SH-SY5Y (cell line): ENCODE results near the gene CSTPP1.

Source experiments
- GATA2 ChIP-seq: IDR thresholded peaks from 2 replicates; pipeline ENCODE4 v1.6.1; 2011; ENCODE audit warnings: mild to moderate bottlenecking, low read depth, low read length
- GATA3 ChIP-seq: IDR thresholded peaks from 2 replicates; pipeline ENCODE4 v1.6.1; 2011; ENCODE audit warnings: low read depth, mild to moderate bottlenecking, low read length, moderate library complexity

- TF ChIP-seq GATA2 (no peak), GATA3 (no peak)
Observed at GRCh38 chr11:47148903-47149531, 212.5 kb downstream of the CSTPP1 start.
